ENCODE measurements around the gene PTRH2.
A peak's percentile ranks its signal among the peaks of the same experiment; 100 is the strongest.

The PTRH2 gene

GRCh38 chr17:59716427-59716826, 9.2 kb upstream of the PTRH2 start:
- no peak for DNase-seq

- no peak for DNase-seq
Observed at GRCh38 chr17:59714255-59714654, 7.0 kb upstream of the PTRH2 start.

- DNase-seq = no peak
Observed at GRCh38 chr17:59712862-59713261, 5.6 kb upstream of the PTRH2 start.

- no peak for DNase-seq
Observed at GRCh38 chr17:59711936-59712335, 4.7 kb upstream of the PTRH2 start.

GRCh38 chr17:59707971-59708430, 771 bp upstream of the PTRH2 start:
- no peak for DNase-seq

- DNase-seq = no peak
Observed at GRCh38 chr17:59702304-59702703, 4.9 kb downstream of the PTRH2 start.

- DNase-seq = no peak
Observed at GRCh38 chr17:59699786-59700185, 7.4 kb downstream of the PTRH2 start.

- no peak for DNase-seq
Observed at GRCh38 chr17:59699218-59699617, 8.0 kb downstream of the PTRH2 start.

- DNase-seq = no peak
Observed at GRCh38 chr17:59698143-59698542, 9.1 kb downstream of the PTRH2 start.

GRCh38 chr17:59696682-59697277, 10.4 kb downstream of the PTRH2 start:
- no peak for DNase-seq

GRCh38 chr17:59695945-59696681, 11.1 kb downstream of the PTRH2 start:
- DNase-seq = no peak

GRCh38 chr17:59694344-59694743, 12.9 kb downstream of the PTRH2 start:
- DNase-seq = no peak

- DNase-seq = no peak
Observed at GRCh38 chr17:59693582-59693981, 13.6 kb downstream of the PTRH2 start.

GRCh38 chr17:59688496-59688895, 18.7 kb downstream of the PTRH2 start:
- DNase-seq = no peak

- no peak for DNase-seq
Observed at GRCh38 chr17:59688008-59688407, 19.2 kb downstream of the PTRH2 start.

- DNase-seq = no peak
Observed at GRCh38 chr17:59684967-59685366, 22.3 kb downstream of the PTRH2 start.

- no peak for DNase-seq
Observed at GRCh38 chr17:59683283-59683682, 23.9 kb downstream of the PTRH2 start.

- no peak for DNase-seq
Observed at GRCh38 chr17:59680314-59680713, 26.9 kb downstream of the PTRH2 start.

- no peak for DNase-seq
Observed at GRCh38 chr17:59678918-59679317, 28.3 kb downstream of the PTRH2 start.

- peak; percentile 32 for DNase-seq
Observed at GRCh38 chr17:59676716-59677115, 30.5 kb downstream of the PTRH2 start.

GRCh38 chr17:59675231-59675630, 32.0 kb downstream of the PTRH2 start:
- DNase-seq = no peak

GRCh38 chr17:59671386-59671785, 35.8 kb downstream of the PTRH2 start:
- no peak for DNase-seq

- DNase-seq = no peak
Observed at GRCh38 chr17:59669944-59670343, 37.3 kb downstream of the PTRH2 start.

GRCh38 chr17:59669411-59669810, 37.8 kb downstream of the PTRH2 start:
- no peak for DNase-seq

- no peak for DNase-seq
Observed at GRCh38 chr17:59668816-59669215, 38.4 kb downstream of the PTRH2 start.
